Astrocyte (in vitro differentiated cells and primary cell): ENCODE data around the gene HBB.

Experiments used
- EZH2 ChIP-seq: IDR thresholded peaks from 2 replicates; pipeline ENCODE4 v1.6.1; 2012; ENCODE audit warnings: mild to moderate bottlenecking, low read length, inconsistent platforms; ENCODE audit not compliant: insufficient read depth
- TF ChIP-seq, protein P1 (sequence below): IDR thresholded peaks from 2 replicates; pipeline ENCODE4 v1.5.1; 2011; ENCODE audit warnings: low read depth, mild to moderate bottlenecking, inconsistent platforms, low read length, moderate library complexity; ENCODE audit not compliant: insufficient read depth

DNA sequence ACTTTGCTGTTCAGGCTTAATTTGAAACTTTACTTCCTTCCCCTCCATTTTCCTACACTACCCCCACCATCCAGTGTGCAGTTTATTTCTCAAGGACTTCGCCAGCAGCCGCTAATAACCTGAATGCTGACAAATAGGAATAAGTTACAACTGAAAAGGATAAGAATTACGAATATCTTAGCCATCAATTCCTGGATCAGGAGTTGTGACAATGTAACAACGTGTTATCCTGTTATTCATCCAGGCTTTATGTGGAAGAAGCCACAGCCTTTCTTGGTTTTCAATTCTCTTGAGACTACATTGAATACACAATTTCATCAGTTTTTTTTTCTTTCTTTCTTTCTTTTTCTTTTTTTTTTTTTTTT lies 16.9 kb upstream of the HBB start:
- TF ChIP-seq, protein P1, sequence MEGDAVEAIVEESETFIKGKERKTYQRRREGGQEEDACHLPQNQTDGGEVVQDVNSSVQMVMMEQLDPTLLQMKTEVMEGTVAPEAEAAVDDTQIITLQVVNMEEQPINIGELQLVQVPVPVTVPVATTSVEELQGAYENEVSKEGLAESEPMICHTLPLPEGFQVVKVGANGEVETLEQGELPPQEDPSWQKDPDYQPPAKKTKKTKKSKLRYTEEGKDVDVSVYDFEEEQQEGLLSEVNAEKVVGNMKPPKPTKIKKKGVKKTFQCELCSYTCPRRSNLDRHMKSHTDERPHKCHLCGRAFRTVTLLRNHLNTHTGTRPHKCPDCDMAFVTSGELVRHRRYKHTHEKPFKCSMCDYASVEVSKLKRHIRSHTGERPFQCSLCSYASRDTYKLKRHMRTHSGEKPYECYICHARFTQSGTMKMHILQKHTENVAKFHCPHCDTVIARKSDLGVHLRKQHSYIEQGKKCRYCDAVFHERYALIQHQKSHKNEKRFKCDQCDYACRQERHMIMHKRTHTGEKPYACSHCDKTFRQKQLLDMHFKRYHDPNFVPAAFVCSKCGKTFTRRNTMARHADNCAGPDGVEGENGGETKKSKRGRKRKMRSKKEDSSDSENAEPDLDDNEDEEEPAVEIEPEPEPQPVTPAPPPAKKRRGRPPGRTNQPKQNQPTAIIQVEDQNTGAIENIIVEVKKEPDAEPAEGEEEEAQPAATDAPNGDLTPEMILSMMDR: no peak
- TF ChIP-seq EZH2: no peak
